RCC 7860 (cell line): ENCODE data around the gene SELENOW.
"Not testable (repeated sequence)": the region's sequence is repeated elsewhere in the genome, so short reads cannot be mapped to it uniquely, and the experiment has no call there.

Experiments used
- DNase-seq: peaks from one replicate; pipeline ENCODE4 v3.0.0-alpha.2; 2015; ENCODE audit warnings: low spot score
- FAIRE-seq: peaks from 2 replicates; lab custom pipeline; 2012; peaks lifted over from hg19 to GRCh38; lab: Jason Lieb, UNC

SELENOW gene

GRCh38 chr19:47816270-47816669 is 37.8 kb downstream of the SELENOW start:
- FAIRE-seq, DNase-seq: not testable (repeated sequence)

- not testable (repeated sequence) for FAIRE-seq, DNase-seq
Measured at GRCh38 chr19:47818221-47818620, 39.7 kb downstream of the SELENOW start.

GRCh38 chr19:47819858-47820257 is 41.4 kb downstream of the SELENOW start:
- no peak for DNase-seq
- FAIRE-seq, result no peak

GRCh38 chr19:47820410-47820809 is 41.9 kb downstream of the SELENOW start:
- DNase-seq (no peak), FAIRE-seq (no peak)

- FAIRE-seq, result no peak
- no peak for DNase-seq
Measured at GRCh38 chr19:47821460-47822020, 43.0 kb downstream of the SELENOW start, which contains the start of gene CRX. TSS of gene CRX (plus strand) at chr19:47821937. CDS start at chr19:47834444, 12,507 bp downstream.

GRCh38 chr19:47824396-47824795 is 45.9 kb downstream of the SELENOW start:
- DNase-seq, result no peak
- FAIRE-seq, result no peak

- DNase-seq, result no peak
- no peak for FAIRE-seq
Measured at GRCh38 chr19:47826800-47827199, 48.3 kb downstream of the SELENOW start.

- FAIRE-seq (no peak), DNase-seq (no peak)
Measured at GRCh38 chr19:47832723-47833122, 54.2 kb downstream of the SELENOW start.
